DOHH2 (cell line): ENCODE results near the gene SLC35F6.

Experiments used
- H3F3A ChIP-seq: fragments of 200-600 bp; sonication (generic), shearing (Covaris generic); 2 replicates; pipeline ENCODE4 v1.6.0; 2016; ENCODE audit warnings: antibody characterized with exemption, mild to moderate bottlenecking; ENCODE audit not compliant: control insufficient read depth, insufficient read depth
- H3K27ac ChIP-seq: fragments of 200-600 bp; sonication (generic); 2 replicates; pipeline ENCODE4 v1.5.1; 2014; ENCODE audit warnings: low read depth, mild to moderate bottlenecking, low read length, moderate library complexity
- H3K27me3 ChIP-seq: fragments of 200-600 bp; sonication (generic); 2 replicates; pipeline ENCODE4 v1.6.1; 2014; ENCODE audit warnings: mild to moderate bottlenecking, low read length, mixed read lengths; ENCODE audit not compliant: control insufficient read depth
- H3K36me3 ChIP-seq: fragments of 200-600 bp; sonication (generic); 2 replicates; pipeline ENCODE4 v1.6.1; 2014; ENCODE audit warnings: mild to moderate bottlenecking, low read length, moderate library complexity, mixed read lengths; ENCODE audit not compliant: control insufficient read depth
- H3K4me1 ChIP-seq: fragments of 200-600 bp; sonication (generic); 2 replicates; pipeline ENCODE4 v1.6.1; 2014; ENCODE audit warnings: mild to moderate bottlenecking, low read length, mixed read lengths; ENCODE audit not compliant: control insufficient read depth
- H3K4me2 ChIP-seq: fragments of 200-600 bp; sonication (generic); 2 replicates; pipeline ENCODE4 v1.6.0; 2014; ENCODE audit warnings: mild to moderate bottlenecking, low read length, moderate library complexity
- H3K4me3 ChIP-seq: fragments of 200-600 bp; sonication (generic); 2 replicates; pipeline ENCODE4 v1.5.1; 2014; ENCODE audit warnings: mild to moderate bottlenecking, low read length, mixed read lengths
- H3K79me2 ChIP-seq: fragments of 200-600 bp; sonication (generic); 2 replicates; pipeline ENCODE4 v1.6.1; 2014; ENCODE audit warnings: mild to moderate bottlenecking, low read length, mixed read lengths; ENCODE audit not compliant: control insufficient read depth
- H3K9me2 ChIP-seq: fragments of 200-600 bp; sonication (generic); replicated peaks from 2 replicates; pipeline ENCODE4 v1.6.1; 2014; ENCODE audit warnings: mild to moderate bottlenecking, low read length, mixed read lengths; ENCODE audit not compliant: control insufficient read depth
- H3K9me3 ChIP-seq: fragments of 200-600 bp; sonication (generic); 2 replicates; pipeline ENCODE4 v1.6.1; 2014; ENCODE audit warnings: antibody characterized with exemption, low read length, mixed read lengths; ENCODE audit not compliant: control insufficient read depth, insufficient read depth
- H4K20me1 ChIP-seq: fragments of 200-600 bp; sonication (generic); 2 replicates; pipeline ENCODE4 v1.6.0; 2014; ENCODE audit warnings: low read depth, mild to moderate bottlenecking, antibody characterized with exemption, low read length, moderate library complexity; ENCODE audit not compliant: control insufficient read depth, insufficient read depth
- CTCF ChIP-seq: fragments of 200-600 bp; sonication (generic); IDR thresholded peaks from one replicate; pipeline ENCODE4 v1.5.1; 2014; ENCODE audit warnings: antibody characterized with exemption, mild to moderate bottlenecking, low read depth, low read length; ENCODE audit not compliant: poor library complexity, severe bottlenecking
- EZH2phosphoT487 ChIP-seq: fragments of 200-600 bp; sonication (generic); IDR thresholded peaks from 2 replicates; pipeline ENCODE4 v1.6.1; 2017; ENCODE audit warnings: borderline replicate concordance, mild to moderate bottlenecking, antibody characterized with exemption, low read length, moderate library complexity, mixed read lengths

The SLC35F6 gene

GRCh38 chr2:26778507-26778906 is 14.4 kb downstream of the SLC35F6 start:
- peaks cover 30% of the 10 kb centered on the region for H3K36me3 ChIP-seq

GRCh38 chr2:26780203-26780760 is 16.2 kb downstream of the SLC35F6 start:
- H3F3A ChIP-seq: no peaks in the 10 kb centered on the region
- H3K4me1 ChIP-seq: peaks cover 5% of the 10 kb centered on the region
- H3K9me2 ChIP-seq: no peaks in the 10 kb centered on the region
- H4K20me1 ChIP-seq: no peaks in the 10 kb centered on the region
- H3K27me3 ChIP-seq: no peaks in the 10 kb centered on the region
- TF ChIP-seq CTCF (no peak), EZH2phosphoT487 (no peak)
- H3K79me2 ChIP-seq: no peaks in the 10 kb centered on the region
- no peak overlapping the region for H3K4me2 ChIP-seq
- H3K27ac ChIP-seq: no peak overlapping the region
- H3K36me3 ChIP-seq: peaks cover 28% of the 10 kb centered on the region
- H3K4me3 ChIP-seq: no peak overlapping the region
- H3K9me3 ChIP-seq: no peaks in the 10 kb centered on the region

More at GRCh38 chr2:26778507-26778906, 14.4 kb downstream of the SLC35F6 start:
- Histone ChIP-seq H3K27me3 (no peaks in the 10 kb centered on the region), H3K4me2 (no peak overlapping the region), H3K4me1 (no peaks in the 10 kb centered on the region), H3K79me2 (no peaks in the 10 kb centered on the region), H4K20me1 (no peaks in the 10 kb centered on the region), H3K4me3 (no peak overlapping the region), H3K27ac (no peak overlapping the region), H3F3A (no peaks in the 10 kb centered on the region), H3K9me3 (no peaks in the 10 kb centered on the region), H3K9me2 (no peaks in the 10 kb centered on the region)
- TF ChIP-seq EZH2phosphoT487: no peak
- TF ChIP-seq CTCF: no peak

GRCh38 chr2:26782876-26783704 is 19.0 kb downstream of the SLC35F6 start:
- Histone ChIP-seq H3K79me2 (peaks cover 22% of the 10 kb centered on the region), H3K27me3 (no peaks in the 10 kb centered on the region), H3K4me2 (no peak overlapping the region), H3K36me3 (peaks cover 25% of the 10 kb centered on the region), H3K27ac (no peak overlapping the region), H4K20me1 (no peaks in the 10 kb centered on the region), H3K4me1 (peaks cover 19% of the 10 kb centered on the region), H3F3A (no peaks in the 10 kb centered on the region), H3K4me3 (no peak overlapping the region), H3K9me3 (no peaks in the 10 kb centered on the region), H3K9me2 (no peaks in the 10 kb centered on the region)
- TF ChIP-seq EZH2phosphoT487 (no peak), CTCF (no peak)
